Retinal pigment epithelial cell (primary cell): Measurements from ENCODE around the gene LVRN.

Source experiments
- DNase-seq: peaks from one replicate; pipeline ENCODE4 v3.0.0-alpha.2; 2010; ENCODE audit warnings: low read depth
- H3K4me3 ChIP-seq: 2 replicates; pipeline ENCODE4 v1.5.1; 2011; ENCODE audit warnings: mild to moderate bottlenecking, low read length, control low read depth, moderate library complexity
- CTCF ChIP-seq: conservative IDR thresholded peaks from 2 replicates; pipeline ENCODE4 v1.5.1; 2011; ENCODE audit warnings: low read depth, low read length, control low read depth, inconsistent platforms

The LVRN gene

GRCh38 chr5:115978779-115979178, 16.5 kb downstream of the LVRN start:
- H3K4me3 ChIP-seq: no peak overlapping the region
- DNase-seq: no peak
- TF ChIP-seq CTCF: no peak

GRCh38 chr5:115979201-115980041, 17.1 kb downstream of the LVRN start:
- no peak for DNase-seq
- H3K4me3 ChIP-seq: no peak overlapping the region
- no peak for TF ChIP-seq CTCF

- no peak for TF ChIP-seq CTCF
- no peak for DNase-seq
- H3K4me3 ChIP-seq: no peak overlapping the region
Observed at GRCh38 chr5:115983519-115983918, 21.2 kb downstream of the LVRN start.

DNA sequence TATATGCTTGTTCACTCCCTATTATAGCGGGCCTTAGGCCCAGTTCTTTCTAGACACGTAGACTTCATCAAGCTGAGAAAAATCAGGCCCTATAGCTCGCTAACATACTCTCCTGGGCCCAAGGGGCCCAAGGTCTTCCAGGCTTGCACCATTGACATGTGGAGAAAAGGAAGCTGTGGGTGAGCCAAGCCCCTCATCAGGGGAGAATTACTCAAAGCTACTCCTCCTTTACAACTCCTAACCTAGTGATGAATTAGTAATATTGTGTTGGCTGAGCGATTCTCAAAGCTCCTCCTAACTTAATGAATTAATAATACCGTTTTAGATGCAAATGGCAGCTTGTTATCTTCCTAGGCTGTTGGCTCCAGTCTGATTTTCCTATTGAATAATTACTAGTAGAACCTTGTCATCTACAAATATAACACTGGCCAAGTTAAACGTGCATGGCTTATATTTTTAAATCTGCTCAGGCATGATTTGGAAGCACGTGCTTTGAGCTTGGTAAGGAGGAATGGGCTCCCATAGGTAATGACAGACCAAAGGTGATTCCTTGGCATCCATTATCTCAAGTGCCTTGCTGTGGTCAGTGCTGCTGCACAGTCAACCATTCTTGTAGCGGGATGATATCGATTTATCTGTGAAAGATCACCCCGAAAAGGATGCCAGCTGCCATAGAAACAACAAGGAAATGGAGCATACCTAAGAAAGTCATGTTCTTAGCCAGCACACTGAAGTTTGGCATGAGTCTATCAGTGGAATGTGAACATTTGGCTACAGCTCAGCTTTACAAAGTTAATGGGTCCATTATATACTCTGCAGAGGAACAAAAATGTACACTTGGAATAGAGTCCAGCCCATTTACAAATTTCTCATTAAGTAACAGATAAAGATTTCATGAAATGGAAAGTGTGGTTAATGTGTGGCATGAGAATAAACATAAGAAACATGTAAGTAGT, 23.8 kb downstream of the LVRN start:
- TF ChIP-seq CTCF: no peak
- DNase-seq: peak; percentile 38
- no peak overlapping the region for H3K4me3 ChIP-seq

DNA sequence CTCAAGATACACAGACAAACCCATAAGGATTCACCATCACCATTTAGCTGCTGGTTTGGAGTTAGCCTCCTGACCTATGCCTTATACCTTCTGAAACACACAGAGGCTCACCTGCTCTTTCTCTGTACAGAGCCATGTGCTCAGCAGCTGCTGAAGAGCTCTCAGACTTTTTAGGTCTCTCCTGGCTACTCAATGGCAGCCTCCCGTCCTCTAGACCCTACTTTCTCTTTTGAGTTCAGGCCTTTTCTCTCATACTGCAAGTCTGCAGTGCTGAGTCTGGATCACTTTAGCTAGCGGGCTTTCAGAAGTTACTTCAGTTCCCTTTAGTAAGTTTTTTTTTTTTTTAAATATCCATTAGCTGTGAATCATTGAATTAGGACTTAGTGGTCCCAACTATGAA, 25.7 kb downstream of the LVRN start:
- H3K4me3 ChIP-seq: no peak overlapping the region
- DNase-seq: no peak
- TF ChIP-seq CTCF: no peak

DNA sequence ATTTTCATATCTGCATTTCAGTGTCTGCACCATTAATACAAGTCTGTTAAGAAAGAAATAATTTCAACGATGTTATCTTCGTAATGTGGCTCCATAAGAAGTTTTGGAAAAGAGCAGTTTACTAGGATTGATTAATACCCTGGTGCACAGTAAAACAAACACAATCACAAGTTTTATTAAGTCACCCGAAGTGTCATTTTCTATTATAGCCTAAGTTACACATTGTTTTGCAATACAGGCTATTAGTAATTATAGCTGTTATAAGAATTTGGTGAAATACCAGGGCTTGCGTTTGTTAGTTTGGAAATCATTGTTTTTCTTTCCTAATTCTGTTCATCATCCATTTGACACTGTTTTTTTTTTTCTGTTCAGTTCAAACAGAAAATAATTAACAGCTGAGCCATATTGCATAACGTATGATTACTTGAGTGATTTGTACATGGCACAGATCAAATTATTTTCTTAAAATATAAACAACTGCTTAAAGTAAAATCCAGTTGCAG, 30.6 kb downstream of the LVRN start:
- no peak for TF ChIP-seq CTCF
- DNase-seq: no peak
- no peak overlapping the region for H3K4me3 ChIP-seq
